Activated T-helper 1 cell treated with anti-CD3 and anti-CD28 coated beads, Interleukin-2, amount 50 U/mL, for 16 hours (primary cell): ENCODE measurements around the gene GRID1.
"Not testable (repeated sequence)": the region's sequence is repeated elsewhere in the genome, so short reads cannot be mapped to it uniquely, and the experiment has no call there.

ENCODE experiments used
- DNase-seq, 2 donors: peaks; one replicate each; pipeline ENCODE4 v3.0.0-alpha.2; 2020; ENCODE audit warnings: low read depth in 1 of 2, low spot score in 1 of 2

The GRID1 gene

DNA sequence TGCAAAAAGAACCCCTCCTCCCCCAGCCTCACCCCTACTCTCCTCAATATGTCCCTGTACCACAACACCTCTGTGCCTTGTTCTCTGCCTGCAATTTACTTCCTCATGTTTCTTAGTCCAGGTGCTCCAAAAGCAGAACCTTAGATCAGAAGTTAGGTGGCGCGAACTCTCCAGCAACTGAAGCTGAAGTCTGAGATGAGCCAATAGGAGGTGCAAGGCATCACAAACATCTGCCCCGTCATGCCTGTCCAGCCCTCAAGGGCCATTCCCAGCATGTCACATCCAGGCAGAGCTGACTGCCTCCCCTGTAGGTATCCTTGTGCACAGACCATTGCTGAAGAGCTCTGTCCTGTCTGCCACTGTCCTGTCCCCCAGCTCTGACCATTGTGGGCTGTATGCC, 508.8 kb downstream of the GRID1 start:
- DNase-seq, result no peak

DNA sequence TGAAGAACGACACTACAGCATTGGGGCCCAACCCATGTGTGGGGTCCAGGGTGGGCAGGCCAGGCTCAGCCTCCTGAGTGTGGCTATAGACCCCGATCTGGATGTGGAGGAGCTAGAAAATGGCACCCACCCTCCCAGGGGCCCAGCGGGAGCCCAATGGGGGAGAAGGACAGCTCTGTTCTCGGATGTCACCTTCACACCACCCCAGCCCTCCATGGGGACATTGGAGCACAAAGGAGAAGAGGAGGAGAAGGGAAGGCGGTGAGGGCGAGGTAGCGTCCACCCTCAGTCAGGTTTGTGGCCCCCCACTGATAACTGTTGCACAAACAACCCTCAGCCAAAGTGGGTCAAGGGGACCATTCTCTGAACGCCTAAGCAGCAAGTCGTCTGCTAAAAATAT, 509.3 kb downstream of the GRID1 start:
- no peak for DNase-seq

DNA sequence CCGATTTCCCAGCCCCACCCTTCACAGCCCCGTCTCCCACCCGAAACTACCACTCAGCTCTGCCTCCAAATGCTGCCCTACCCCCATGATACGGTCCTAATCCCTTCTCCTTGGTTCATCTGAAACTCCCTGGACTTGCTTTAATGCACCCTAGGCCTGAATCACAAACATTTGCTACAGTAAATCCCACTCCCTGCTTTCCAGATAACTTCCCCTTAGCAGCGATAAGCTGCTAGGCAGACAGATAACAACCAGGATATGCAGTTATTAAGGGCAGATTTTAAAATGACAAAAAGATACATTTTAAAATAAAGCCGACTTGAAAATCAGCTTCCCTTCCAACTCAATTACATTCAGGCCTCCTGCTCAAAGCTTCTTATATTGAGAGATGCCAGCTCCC, 514.7 kb downstream of the GRID1 start:
- no peak for DNase-seq

DNA sequence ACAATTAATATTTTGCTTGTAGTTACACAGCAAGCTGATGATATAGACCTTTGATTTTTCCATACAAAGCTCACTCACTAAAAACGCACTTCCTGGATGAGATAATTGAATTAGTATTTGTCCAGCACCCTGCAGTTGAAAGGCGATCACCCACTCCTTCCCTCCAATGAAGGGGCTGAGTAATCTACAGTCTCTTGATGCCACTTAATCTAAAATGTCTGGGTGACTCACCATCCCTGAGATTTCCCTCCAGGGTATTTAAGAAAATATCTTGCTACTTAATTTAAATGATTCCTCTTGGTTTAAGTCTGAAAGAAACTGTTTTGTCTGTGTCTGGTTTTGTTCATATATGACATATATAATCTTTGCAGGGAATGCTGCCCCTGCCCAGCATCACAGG, 515.3 kb downstream of the GRID1 start:
- DNase-seq, result no peak

DNA sequence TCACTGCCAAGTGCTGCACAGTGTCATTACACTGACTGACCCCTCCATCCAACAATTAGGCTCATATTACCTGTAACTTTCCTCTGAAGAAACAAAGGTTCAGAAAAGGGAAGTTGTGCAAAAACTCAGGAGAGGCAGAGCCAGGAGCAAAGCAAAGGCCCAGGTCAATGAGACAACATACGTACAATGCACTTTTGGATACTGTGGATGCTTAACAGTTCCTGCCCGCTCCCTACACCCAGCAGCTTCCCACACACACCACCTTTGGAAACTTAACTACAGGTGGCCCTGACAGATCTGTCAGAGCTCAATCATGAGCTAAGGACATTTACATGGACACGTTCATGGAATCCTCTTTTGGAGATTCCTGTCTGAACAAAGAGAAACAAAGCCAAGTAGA, 515.9 kb downstream of the GRID1 start:
- DNase-seq, result no peak

DNA sequence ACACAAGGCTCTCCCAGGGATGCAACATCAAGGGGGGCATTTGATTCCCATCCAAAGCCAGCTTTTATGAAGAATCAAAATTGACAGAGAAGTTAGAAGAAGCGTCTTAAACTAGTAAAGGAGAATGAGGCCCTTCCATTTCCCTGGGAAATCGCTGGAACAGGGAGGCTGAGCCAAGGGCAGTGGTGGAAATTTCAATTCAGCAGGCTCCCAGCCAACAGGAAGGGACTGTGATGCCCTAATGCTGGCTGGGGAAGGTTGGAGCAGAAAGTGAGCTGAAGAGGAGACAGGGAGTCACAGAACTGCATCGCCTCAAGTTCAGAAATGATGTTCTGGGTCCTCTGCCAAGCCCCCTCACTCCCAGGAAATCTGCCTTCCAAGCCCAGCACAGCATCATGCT, 517.3 kb downstream of the GRID1 start:
- DNase-seq, result no peak

DNA sequence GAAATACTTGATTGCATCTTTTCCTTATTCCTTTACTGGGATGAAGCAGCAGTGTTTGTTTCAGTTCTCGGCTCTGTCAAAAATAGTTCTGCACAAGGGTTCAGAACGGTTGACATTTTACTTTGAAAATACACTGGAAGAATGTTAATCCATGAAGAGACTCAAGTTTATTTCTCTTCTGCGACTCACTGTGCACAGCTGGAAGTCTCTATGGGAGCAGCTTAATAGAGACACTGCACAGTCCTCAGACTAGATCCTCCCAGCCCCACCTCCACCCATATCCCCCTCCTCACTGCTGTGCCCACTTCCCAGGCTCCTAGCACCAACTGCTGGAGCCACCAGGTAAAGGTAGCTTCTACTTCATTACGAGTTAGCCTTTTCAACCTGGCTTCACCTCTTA, 517.8 kb downstream of the GRID1 start:
- DNase-seq, result no peak

DNA sequence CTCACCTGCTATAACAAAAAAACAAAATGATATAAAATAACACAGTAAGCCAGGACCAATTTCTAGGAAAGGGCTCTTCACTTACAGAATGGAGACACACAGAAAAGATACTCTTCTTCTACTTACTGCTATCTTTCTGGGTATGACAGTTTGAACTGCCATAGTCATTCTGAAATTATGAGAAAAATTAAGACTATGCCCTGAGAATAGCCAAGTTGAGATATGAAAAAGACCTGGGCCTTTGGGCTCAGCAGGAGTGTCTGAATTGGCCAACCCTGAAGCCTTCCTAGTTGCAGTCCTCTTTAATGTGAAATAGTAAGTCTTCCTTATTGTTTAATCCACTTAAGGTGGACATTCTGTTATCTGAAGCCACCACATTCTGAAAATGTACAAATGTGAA, 519.5 kb downstream of the GRID1 start:
- DNase-seq, result no peak

DNA sequence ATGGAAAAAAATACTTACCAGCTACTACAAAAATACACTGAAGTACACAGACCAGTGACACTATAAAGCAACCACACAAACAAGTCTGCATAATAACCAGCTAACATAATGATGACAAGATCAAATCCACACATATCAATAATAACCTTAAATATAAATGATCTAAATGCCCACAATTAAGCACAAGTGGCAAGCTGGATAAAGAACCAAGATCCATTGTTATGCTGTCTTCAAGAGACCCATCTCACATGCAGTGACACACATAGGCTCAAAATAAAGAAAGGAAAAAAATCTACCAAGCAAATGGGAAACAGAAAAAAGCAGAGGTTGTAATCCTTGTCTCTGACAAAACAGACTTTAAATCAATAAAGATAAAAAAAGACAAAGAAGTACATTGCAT, 527.9 kb downstream of the GRID1 start:
- DNase-seq, result not testable (repeated sequence)

DNA sequence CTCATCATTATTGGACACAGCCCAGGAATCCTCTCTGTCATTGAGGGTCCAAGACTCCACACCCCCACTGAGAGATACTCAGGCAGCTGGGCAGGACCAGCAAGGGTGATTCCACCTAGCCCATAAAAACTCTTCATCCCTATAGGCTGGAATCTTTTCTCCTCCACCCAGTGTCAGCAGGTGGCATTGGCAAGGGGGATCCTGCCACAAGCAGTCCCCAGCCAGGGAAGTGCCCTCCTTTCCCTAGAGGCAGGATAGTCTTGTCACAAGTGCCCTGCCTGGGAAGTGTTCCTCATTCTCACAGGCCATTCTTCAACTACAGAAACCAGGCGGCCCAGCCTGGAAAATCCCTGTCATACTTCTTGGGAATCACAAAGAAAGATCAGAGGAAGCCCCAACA, 533.6 kb downstream of the GRID1 start:
- DNase-seq, result no peak

DNA sequence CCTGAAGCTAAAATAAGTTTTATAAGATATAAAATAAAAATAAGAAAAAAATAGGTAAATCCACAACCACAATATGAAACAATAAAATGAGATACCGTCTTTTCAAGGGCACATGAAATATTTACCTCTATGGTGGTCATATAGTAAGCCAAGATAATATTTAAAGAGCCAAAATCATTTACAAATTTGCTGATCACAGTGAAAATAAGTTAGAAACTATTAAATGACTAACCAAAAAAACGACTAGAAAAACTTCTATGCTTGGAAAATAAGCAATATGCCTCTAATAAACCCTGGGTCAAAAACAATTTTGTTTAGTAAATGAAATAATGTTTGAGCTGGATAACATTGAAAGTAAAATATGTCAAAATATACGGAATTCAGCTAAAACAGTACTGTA, 535.2 kb downstream of the GRID1 start:
- no peak for DNase-seq

DNA sequence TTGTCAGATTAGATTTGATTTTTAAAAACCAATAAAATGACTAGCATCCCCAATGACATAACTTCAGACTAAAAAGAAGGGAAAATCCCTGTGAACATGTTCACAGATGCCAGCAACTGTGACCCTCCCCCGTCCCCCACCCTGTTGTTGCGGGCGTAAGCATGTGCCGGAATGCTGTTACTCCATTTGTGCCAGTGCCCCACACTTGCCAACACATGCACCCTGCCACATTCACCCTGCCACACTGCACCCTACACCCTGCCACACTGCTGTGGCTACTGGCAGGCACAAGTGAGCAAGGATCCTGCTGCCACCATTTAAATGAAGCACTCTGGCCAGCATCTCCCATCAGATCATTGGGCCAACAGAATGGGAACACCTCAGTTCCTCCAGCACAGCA, 540.2 kb downstream of the GRID1 start:
- DNase-seq, result no peak

DNA sequence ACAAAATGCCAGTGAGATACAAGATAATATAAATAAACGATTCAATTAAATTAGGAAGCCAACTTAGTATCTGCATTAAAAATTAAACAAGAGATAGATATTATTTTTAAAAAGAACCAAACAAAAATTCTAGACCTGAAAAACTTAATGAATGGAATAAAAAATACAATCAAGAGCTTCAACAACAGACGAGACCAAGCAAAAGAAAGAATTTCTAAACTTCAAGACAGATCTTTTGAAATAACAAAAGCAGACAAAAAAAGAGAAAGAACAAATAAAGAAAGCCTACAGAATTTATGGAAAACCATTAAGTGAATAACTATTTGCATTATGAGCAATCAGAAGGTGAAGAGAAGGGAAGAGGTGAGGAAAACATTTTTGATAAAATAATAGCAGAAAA, 555.2 kb downstream of the GRID1 start:
- no peak for DNase-seq

DNA sequence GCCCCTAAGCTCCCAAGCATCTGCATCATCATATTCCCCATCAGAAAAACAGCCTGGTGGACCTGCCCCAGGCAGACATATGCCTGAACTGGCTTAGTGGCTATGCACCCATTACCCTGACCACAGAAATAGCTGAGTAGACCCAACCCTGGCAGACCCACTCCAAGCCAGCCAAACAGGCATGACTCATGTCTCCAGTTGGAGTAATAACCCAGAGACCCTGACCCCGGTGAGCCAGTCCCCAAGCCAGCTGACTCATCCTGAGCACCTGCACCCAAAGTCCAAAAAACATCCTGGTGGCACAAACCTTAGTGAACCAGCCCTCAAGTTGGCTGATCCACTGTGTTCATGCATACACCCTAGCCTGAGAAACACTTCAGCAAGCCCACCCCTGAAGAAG, 555.9 kb downstream of the GRID1 start:
- DNase-seq, result no peak

DNA sequence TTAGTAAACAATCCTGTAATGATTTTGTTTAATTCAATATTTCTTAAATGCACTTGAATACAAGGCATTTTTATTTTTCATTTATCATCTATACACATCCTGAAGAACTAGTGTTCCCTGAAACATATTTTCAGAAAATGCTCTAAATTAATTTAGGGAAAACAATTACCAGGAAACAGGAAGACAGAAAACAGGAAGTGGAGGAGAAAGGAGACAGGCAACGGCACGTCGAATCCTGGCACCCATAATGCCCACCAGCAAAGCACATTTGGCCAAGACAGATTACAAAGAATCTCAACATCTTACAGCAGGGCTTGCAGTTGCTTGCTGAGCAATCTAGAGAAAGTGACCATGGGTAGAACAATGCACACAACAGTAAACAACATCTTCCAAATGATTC, 571.1 kb downstream of the GRID1 start:
- DNase-seq, result no peak

DNA sequence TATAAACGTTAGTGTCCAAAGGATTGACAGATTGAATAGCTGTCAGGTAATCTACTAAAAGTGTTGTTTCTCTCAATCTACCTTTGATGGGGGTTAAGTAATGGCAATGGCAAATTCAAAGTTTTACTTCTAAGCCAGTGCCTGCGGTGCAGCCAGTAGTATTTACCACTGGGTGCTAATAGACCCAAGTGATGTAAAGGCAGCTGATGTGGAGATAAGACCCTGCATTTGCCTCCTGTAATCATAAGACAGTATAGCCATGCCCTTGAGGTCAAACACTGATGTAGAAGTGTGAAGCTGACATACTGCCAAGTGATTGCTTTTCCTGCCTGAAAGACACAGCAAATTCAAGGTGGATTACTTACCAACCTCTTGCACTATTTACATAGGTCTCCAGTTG, 572.0 kb downstream of the GRID1 start:
- DNase-seq, result no peak

DNA sequence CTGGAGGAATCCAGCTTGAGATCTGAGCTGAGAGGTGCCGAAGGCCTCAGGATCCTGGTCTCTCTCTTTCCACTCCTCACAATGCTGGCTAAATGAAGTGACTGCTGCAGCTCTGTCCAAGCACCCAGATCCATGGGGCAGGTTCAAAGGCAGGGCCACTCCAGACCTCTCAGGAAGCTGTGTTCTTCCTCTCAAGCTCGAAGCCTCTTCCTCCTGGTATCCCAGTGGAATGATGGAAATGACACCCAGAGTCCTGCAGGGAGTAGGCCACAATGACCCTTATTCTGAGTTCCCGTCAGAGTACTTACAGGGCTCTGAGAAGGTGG, 574.1 kb downstream of the GRID1 start:
- no peak for DNase-seq

DNA sequence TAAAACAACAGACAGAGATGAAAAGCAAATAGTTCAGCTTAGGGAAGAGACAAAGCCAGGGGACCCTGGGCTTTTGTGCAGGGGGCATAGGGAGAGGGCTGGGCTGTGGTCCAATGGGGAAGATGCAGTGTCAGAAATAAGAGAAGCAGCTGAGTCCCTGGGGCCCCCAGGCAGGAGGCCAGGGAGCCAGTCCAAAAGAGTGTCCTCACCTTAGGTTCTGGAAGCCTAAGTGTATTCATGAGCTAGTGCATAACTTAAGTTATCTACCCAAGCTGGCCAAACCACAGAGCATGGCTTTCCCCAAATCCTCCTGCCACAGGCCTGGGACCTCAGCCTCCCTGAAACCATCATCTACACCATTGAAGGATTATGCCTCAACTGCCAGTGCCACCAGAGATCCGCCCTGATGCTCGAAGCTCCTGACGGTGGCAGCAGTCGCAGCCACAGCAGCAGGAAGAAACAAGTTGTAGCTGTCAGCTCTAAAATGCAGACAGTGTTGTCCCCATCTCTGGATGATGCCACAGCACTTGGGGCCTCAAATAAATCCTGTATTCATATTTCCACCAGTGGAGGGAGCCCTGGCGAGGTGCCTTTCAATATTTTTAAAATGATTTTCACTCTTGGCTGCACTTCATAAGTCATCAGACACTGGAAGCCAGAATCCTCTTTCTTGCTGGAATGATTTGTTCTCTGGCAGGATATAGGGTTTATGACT, 574.6 kb downstream of the GRID1 start:
- no peak for DNase-seq

DNA sequence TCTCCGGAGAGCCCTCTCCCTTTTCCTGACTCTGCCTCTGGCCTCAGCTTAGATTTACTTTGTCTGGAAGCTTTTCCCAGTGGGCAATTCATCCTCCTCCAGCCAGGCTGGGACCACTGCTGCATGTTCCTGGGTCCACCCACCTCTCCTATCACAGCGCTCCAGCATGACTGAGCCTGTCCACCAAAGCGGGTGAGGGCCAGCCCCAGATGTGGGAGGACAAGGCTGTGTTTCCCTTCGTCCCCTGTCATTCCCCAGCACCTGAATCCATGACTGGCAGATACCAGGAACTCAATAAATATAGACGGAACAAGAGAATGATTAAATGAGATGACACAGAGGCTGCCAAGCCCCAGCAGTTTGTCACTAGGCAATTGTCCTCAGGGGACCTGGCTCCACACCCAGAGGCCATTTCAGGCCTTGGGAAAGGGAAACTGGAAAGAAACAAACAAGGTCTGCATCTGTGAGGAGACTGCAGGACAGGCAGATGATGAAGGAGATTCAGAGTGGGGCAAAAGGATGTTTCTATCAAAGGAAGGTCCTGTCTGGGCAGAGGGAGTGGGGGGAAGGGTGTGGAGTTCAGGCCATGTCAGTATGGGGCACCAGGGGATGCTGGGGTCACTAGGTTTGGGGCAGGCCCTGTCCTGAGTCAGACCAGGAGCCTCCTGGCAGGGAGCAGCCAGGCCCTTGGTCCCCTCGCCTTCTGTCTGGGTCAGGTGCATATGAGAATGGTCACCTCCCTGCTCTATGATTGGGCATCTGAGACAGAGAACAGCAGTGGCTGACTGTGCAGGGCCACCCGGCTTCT, 576.4 kb downstream of the GRID1 start:
- no peak for DNase-seq

DNA sequence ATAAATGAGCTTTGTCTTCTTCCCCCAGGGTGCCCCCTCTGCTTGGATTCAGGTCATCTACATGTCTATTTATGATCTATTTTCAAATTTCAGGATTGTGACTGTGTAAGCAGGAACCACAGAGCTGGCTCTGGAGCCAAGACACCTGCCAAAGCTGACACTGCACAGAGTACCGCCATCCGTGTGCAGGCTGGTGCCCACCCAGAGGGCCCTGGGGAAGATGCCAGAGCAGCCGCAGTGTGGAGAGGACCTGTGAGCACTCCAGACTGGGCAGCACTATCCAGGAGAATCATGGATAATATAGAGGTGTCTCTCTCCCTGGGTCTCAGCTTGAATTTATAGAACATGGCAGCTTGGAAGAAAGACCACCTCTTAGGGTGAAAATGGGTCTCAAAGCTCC, 577.5 kb downstream of the GRID1 start:
- DNase-seq, result no peak

DNA sequence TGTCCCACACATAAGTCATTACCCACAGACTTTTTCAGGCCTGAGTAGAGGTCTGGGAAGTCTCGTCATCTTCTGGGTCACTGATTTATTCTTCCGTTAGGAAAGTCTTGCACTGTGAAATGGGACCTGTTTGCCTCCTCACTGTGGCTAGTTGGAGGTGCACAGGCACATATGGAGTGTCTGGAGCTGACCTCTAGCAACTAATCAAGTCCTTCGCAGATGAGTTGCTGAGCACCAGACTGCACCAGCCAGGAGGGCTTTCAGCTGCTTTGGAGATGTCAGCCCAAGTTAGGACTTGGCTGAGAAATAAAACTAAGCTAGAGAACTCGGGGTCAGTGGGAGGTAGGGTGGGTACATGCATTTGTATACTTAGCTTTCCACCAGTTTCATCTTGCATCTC, 578.0 kb downstream of the GRID1 start:
- no peak for DNase-seq

DNA sequence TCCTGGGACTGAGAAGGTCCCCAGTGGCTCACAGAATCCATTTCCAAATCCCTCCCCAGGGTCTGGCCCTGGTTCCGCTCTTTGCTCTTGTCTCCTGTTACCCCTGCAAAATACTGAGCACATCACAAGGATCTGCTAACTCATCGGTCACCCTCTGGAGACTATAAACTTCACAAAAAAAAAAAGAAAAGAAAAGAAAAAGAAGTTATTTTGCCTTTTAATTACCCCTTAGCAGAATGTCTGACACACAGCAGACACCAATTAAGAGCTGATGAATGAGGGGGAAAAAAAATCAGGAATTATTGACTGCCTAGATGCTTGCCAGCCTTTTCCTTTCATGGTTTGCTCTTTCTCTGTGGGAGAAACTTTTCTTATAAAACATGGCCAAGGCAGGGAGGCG, 578.7 kb downstream of the GRID1 start:
- DNase-seq, result no peak

DNA sequence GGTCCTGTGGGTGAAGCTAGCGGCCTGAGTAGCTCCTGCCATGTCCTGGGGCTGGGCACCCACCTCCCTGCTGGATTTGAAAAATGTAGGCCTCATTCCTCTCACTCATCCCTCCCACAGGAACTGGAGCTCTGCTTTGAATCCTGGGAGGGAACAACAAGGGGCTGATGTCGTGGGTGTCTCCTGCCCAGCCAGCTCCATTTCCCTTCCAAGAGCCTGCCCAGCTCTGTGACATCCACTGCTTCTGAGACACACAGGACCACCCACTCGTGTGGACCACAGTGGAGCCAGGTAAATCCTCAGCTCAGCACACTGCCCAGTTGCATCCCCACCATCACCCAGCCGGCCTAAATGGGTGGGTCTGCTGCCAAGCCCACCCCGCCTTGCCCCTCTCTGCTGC, 579.2 kb downstream of the GRID1 start:
- no peak for DNase-seq
